ENCODE results near the gene DHX57.

The DHX57 gene, protein sequence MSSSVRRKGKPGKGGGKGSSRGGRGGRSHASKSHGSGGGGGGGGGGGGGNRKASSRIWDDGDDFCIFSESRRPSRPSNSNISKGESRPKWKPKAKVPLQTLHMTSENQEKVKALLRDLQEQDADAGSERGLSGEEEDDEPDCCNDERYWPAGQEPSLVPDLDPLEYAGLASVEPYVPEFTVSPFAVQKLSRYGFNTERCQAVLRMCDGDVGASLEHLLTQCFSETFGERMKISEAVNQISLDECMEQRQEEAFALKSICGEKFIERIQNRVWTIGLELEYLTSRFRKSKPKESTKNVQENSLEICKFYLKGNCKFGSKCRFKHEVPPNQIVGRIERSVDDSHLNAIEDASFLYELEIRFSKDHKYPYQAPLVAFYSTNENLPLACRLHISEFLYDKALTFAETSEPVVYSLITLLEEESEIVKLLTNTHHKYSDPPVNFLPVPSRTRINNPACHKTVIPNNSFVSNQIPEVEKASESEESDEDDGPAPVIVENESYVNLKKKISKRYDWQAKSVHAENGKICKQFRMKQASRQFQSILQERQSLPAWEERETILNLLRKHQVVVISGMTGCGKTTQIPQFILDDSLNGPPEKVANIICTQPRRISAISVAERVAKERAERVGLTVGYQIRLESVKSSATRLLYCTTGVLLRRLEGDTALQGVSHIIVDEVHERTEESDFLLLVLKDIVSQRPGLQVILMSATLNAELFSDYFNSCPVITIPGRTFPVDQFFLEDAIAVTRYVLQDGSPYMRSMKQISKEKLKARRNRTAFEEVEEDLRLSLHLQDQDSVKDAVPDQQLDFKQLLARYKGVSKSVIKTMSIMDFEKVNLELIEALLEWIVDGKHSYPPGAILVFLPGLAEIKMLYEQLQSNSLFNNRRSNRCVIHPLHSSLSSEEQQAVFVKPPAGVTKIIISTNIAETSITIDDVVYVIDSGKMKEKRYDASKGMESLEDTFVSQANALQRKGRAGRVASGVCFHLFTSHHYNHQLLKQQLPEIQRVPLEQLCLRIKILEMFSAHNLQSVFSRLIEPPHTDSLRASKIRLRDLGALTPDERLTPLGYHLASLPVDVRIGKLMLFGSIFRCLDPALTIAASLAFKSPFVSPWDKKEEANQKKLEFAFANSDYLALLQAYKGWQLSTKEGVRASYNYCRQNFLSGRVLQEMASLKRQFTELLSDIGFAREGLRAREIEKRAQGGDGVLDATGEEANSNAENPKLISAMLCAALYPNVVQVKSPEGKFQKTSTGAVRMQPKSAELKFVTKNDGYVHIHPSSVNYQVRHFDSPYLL (N-terminal part only)

DNA sequence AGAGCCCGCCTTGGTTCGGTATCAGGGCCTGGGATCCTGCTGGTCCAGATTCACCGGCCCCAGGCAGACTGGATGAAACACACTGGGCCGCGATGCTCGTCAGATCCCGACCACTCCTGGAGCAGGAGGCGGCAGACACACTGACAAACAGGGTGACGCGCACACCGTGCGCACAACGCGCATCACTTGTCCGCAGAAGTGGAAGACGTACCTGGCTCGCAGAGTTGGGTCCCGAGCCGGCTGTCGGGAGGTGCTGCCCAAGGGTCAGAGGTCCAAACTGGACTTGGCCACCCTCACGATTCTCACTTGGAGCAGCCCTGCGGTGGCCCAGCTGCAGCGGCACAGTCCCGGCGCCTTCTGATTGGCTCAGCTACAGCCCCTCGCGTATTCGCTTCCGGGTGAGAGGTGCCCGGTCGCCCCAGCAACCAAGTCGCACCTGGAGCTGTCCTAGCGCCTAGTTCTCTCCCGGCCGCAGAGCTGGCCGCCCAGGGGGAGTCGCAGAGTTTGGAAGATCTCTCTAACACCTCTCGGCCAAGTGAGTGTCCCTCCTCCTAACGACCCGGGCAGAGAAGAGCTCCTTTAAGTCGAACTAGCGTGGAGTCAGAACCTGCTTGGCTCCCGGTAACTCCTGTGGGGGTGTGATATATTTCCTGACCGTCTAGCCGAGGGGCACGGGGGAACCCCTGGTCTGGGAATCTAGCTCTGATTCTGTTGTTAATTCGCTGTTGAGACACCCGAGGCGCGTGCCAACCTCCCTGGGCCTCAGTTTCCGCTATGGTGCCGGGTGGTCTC, at the start of gene DHX57, which contains the start of gene MORN2:
Gene DHX57 (minus strand): TSS at position 359 of the 792 bp plus-strand sequence. CDS start 7,529 bp downstream, outside the sequence.
Gene MORN2 (plus strand): TSS at position 401 of the 792 bp plus-strand sequence.
- peak; percentile 96 for DNase-seq (ENCODE audit: extremely low spot score)
- POLR2A ChIA-PET: interaction anchor here (0.9 to 1.3 kb wide), 3 partner anchors 11 to 124 kb away, joined by 3 read pairs; partner anchors contain the start of gene SRSF7
- TF ChIP-seq SP1 (IDR thresholded peaks at IDR 0.05): no peak
- peak; percentile 57 for TF ChIP-seq L3MBTL2 (conservative IDR thresholded peaks at IDR 0.05)
- CTCF ChIA-PET: interaction anchor here (1.0 kb wide), 1 partner anchor 14 kb away, joined by 3 read pairs; the partner anchor contains the start of gene ARHGEF33

DNA sequence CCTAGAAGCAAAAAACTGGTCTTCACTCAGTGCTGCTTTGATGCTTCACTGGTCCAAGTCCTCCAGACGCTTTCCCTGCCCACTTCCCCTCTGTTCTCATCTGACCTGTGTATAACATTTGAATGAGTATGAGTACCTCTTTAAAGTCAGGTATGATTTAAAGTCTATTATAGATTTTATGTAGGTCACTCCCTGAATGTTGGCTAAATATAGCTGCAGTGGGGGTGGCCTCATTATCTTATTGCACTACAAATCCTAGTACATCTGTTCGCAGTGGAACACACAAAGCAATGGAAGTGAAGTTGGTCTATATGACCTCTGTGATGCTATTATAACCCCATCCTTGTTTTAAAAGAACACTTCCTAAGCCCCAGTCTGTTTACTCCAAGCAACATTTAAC, 47.2 kb upstream of the DHX57 start:
- TF ChIP-seq TARDBP (IDR thresholded peaks at IDR 0.05) (no peak), FOXA1 (IDR thresholded peaks at IDR 0.05) (no peak), ARNT (IDR thresholded peaks at IDR 0.05) (no peak), L3MBTL2 (conservative IDR thresholded peaks at IDR 0.05) (no peak), SP1 (IDR thresholded peaks at IDR 0.05) (no peak), NFRKB (IDR thresholded peaks at IDR 0.05) (no peak), ELF4 (IDR thresholded peaks at IDR 0.05) (no peak), HDGF (IDR thresholded peaks at IDR 0.05; ENCODE audit: borderline replicate concordance) (no peak), FOXK2 (IDR thresholded peaks at IDR 0.05) (no peak), BHLHE40 (IDR thresholded peaks at IDR 0.05; ENCODE audit: borderline replicate concordance) (no peak), ZNF384 (IDR thresholded peaks at IDR 0.05) (no peak), FOXM1 (IDR thresholded peaks at IDR 0.05; ENCODE audit: borderline replicate concordance) (no peak), CTBP1 (IDR thresholded peaks at IDR 0.05; ENCODE audit: borderline replicate concordance) (no peak), LEF1 (IDR thresholded peaks at IDR 0.05; ENCODE audit: borderline replicate concordance) (no peak), SUZ12 (IDR thresholded peaks at IDR 0.05) (no peak)
- DNase-seq (ENCODE audit: extremely low spot score): no peak
- CTCF ChIA-PET: interaction anchor here (0.6 kb wide), 1 partner anchor 307 kb away, joined by 3 read pairs; no protein-coding TSS in a partner anchor
- POLR2A ChIA-PET: no interaction called here

DNA sequence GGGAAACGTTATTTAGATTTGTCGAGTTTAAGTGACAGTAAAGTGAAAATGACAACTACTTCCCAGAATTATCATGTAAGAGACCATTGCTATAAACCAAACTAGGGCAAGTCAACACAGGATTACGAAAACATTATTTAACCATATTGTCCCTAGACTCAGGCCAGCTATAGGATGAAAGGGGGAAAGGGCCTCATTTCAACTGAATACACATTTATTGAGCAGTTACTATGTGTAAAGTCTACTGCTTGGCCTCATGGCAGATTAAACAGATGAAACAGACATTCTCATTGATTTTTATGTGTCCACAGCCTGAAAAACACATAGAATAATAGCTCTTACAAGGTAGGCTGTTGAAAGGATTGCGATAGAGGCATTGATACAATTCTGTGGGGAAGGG, 46.7 kb upstream of the DHX57 start:
- POLR2A ChIA-PET: no interaction called here

DNA sequence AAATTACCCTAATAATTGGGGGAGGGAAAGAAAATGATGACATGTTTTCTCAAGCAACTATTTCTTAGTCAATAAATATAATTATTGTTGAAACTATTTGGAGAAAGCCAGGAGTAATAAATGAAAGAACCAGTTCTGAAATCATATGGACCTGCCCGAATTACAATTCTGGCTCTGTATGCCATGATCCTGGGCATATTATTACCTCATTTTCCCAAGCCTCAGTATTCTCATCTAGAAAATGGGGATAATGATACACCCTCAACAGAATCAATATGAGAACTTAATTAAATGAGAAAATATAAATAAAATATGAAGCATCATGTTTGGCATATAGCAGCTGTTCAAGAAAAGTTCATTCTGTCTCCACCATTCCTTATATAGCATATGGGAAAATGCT, 36.9 kb upstream of the DHX57 start:
- CTCF ChIA-PET: interaction anchor here (0.7 kb wide), 1 partner anchor 21 kb away, joined by 3 read pairs; no protein-coding TSS in a partner anchor
- TF ChIP-seq TARDBP (IDR thresholded peaks at IDR 0.05) (no peak), HDGF (IDR thresholded peaks at IDR 0.05; ENCODE audit: borderline replicate concordance) (no peak), SUZ12 (IDR thresholded peaks at IDR 0.05) (no peak), L3MBTL2 (conservative IDR thresholded peaks at IDR 0.05) (no peak), ARNT (IDR thresholded peaks at IDR 0.05) (no peak), CTBP1 (IDR thresholded peaks at IDR 0.05; ENCODE audit: borderline replicate concordance) (no peak), FOXK2 (IDR thresholded peaks at IDR 0.05) (no peak), FOXA1 (IDR thresholded peaks at IDR 0.05) (no peak), SP1 (IDR thresholded peaks at IDR 0.05) (no peak), LEF1 (IDR thresholded peaks at IDR 0.05; ENCODE audit: borderline replicate concordance) (no peak), BHLHE40 (IDR thresholded peaks at IDR 0.05; ENCODE audit: borderline replicate concordance) (no peak), ELF4 (IDR thresholded peaks at IDR 0.05) (no peak), ZNF384 (IDR thresholded peaks at IDR 0.05) (no peak), FOXM1 (IDR thresholded peaks at IDR 0.05; ENCODE audit: borderline replicate concordance) (no peak), NFRKB (IDR thresholded peaks at IDR 0.05) (no peak)
- TF ChIP-seq, protein P1, sequence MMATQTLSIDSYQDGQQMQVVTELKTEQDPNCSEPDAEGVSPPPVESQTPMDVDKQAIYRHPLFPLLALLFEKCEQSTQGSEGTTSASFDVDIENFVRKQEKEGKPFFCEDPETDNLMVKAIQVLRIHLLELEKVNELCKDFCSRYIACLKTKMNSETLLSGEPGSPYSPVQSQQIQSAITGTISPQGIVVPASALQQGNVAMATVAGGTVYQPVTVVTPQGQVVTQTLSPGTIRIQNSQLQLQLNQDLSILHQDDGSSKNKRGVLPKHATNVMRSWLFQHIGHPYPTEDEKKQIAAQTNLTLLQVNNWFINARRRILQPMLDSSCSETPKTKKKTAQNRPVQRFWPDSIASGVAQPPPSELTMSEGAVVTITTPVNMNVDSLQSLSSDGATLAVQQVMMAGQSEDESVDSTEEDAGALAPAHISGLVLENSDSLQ (IDR thresholded peaks at IDR 0.05): no peak
- POLR2A ChIA-PET: interaction anchor here (0.7 kb wide), 1 partner anchor 193 kb away, joined by 3 read pairs; no protein-coding TSS in a partner anchor
- DNase-seq (ENCODE audit: extremely low spot score): no peak

More for the DNA sequence above, 46.7 kb upstream of the DHX57 start:
- CTCF ChIA-PET: interaction anchor here (0.6 to 0.8 kb wide), 2 partner anchors 25 to 307 kb away, joined by 3 to 4 read pairs; no protein-coding TSS in a partner anchor
- DNase-seq (ENCODE audit: extremely low spot score): no peak
- TF ChIP-seq CTBP1 (IDR thresholded peaks at IDR 0.05; ENCODE audit: borderline replicate concordance) (no peak), ARNT (IDR thresholded peaks at IDR 0.05) (no peak), FOXA1 (IDR thresholded peaks at IDR 0.05) (no peak), BHLHE40 (IDR thresholded peaks at IDR 0.05; ENCODE audit: borderline replicate concordance) (no peak), HDGF (IDR thresholded peaks at IDR 0.05; ENCODE audit: borderline replicate concordance) (no peak), ZNF384 (IDR thresholded peaks at IDR 0.05) (no peak), FOXM1 (IDR thresholded peaks at IDR 0.05; ENCODE audit: borderline replicate concordance) (no peak), SP1 (IDR thresholded peaks at IDR 0.05) (no peak), NFRKB (IDR thresholded peaks at IDR 0.05) (no peak), ELF4 (IDR thresholded peaks at IDR 0.05) (no peak), FOXK2 (IDR thresholded peaks at IDR 0.05) (no peak), SUZ12 (IDR thresholded peaks at IDR 0.05) (no peak), TARDBP (IDR thresholded peaks at IDR 0.05) (no peak), LEF1 (IDR thresholded peaks at IDR 0.05; ENCODE audit: borderline replicate concordance) (no peak), L3MBTL2 (conservative IDR thresholded peaks at IDR 0.05) (no peak)
- TF ChIP-seq, protein P1 (IDR thresholded peaks at IDR 0.05): no peak
